K562 (cell line): ENCODE measurements around the gene ADAMTSL3. TPM values are rescaled to one million over a fixed set of nuclear protein-coding genes. Genes with fewer than 3 reads are reported as not detected.

Experiments
- ATAC-seq: fragments of 200-7000 bp; cut with Tn5 transposase; 3 replicates; pipeline ENCODE4 v1.9.1; 2020; ENCODE audit warnings: moderate library complexity
- BruUV-seq: library from RNA; stranded (reverse); fragments of 400-500 nt; replicated peaks from 2 replicates; lab custom pipeline; 2021; lab: Mats Ljungman, UMichigan
- CTCF ChIA-PET: fragments of 300-600 bp; formaldehyde crosslinking; extraction: SDS; loops from one replicate; lab custom pipeline; 2021; ENCODE audit warnings: low intra/inter-chr PET ratio; lab: Yijun Ruan, JAX
- POLR2A ChIA-PET: fragments of 300-600, 350-650 bp; sonication (Branson Sonifier 250); formaldehyde crosslinking; extraction: SDS; loops from one replicate; lab custom pipeline; 2021; ENCODE audit warnings: antibody characterized with exemption, inconsistent platforms; lab: Yijun Ruan, JAX
- DNase-seq, 4 experiments: peaks; one replicate each; pipeline versions ENCODE4 v3.0.0 to v3.0.0-alpha.2; 2011 to 2018; ENCODE audit warnings: low spot score in 3 of 4, mixed read lengths in 3 of 4; ENCODE audit errors: extremely low read depth in 1 of 4
- FAIRE-seq: peaks from 2 replicates; lab custom pipeline; 2011; peaks lifted over from hg19 to GRCh38; lab: Jason Lieb, UNC
- H2AFZ ChIP-seq: 2 replicates; pipeline ENCODE4 v1.6.0; 2011; ENCODE audit warnings: low read depth, low read length, control low read depth, inconsistent platforms
- H3K27ac ChIP-seq: fragments of 200-600 bp; 3 replicates; pipeline ENCODE4 v1.8.0; 2011; ENCODE audit warnings: low read depth, mild to moderate bottlenecking, control low read depth, inconsistent platforms, low read length, moderate library complexity, mixed read lengths; ENCODE audit errors: extremely low read depth
- H3K27me3 ChIP-seq, 2 experiments: fragments of 300-600 bp in 1 of 2; 2 replicates in 1 of 2; 3 replicates in 1 of 2; pipeline versions ENCODE4 v1.6.0 to v1.8.0; 2011; ENCODE audit warnings: inconsistent platforms in 2 of 2, low read length in 2 of 2, mild to moderate bottlenecking in 1 of 2, mixed read lengths in 1 of 2, moderate library complexity in 1 of 2; ENCODE audit not compliant: control insufficient read depth in 2 of 2, insufficient read depth in 2 of 2
- H3K36me3 ChIP-seq: fragments of 300-600 bp; 3 replicates; pipeline ENCODE4 v1.8.0; 2011; ENCODE audit warnings: mild to moderate bottlenecking, low read length, inconsistent platforms; ENCODE audit not compliant: control insufficient read depth, insufficient read depth
- H3K4me1 ChIP-seq, 2 experiments: fragments of 200-600 bp in 1 of 2; replicated peaks in 1 of 2; 2 replicates in 1 of 2; 3 replicates in 1 of 2; pipeline versions ENCODE4 v1.5.1 to v1.8.0; 2011; ENCODE audit warnings: inconsistent platforms in 2 of 2, low read length in 2 of 2, mild to moderate bottlenecking in 1 of 2, mixed read lengths in 1 of 2, moderate library complexity in 1 of 2; ENCODE audit not compliant: control insufficient read depth in 2 of 2, insufficient read depth in 2 of 2
- H3K4me2 ChIP-seq: 2 replicates; pipeline ENCODE4 v1.6.1; 2011; ENCODE audit warnings: low read length, control low read depth, inconsistent platforms, mixed read lengths; ENCODE audit not compliant: insufficient read depth
- H3K4me3 ChIP-seq: fragments of 200-600 bp; sonication (generic), shearing (Covaris generic); 2 replicates; pipeline ENCODE4 v1.5.1; 2016; ENCODE audit warnings: control low read depth, inconsistent platforms
- H3K79me2 ChIP-seq: fragments of 200-600 bp; 3 replicates; pipeline ENCODE4 v1.8.0; 2011; ENCODE audit warnings: low read length, inconsistent platforms; ENCODE audit not compliant: control insufficient read depth, insufficient read depth
- H3K9ac ChIP-seq, 2 experiments: 2 replicates each; pipeline versions ENCODE4 v1.6.0 to v1.6.1; 2011; ENCODE audit warnings: low read depth in 2 of 2, low read length in 2 of 2, control low read depth in 1 of 2, inconsistent platforms in 1 of 2, mild to moderate bottlenecking in 1 of 2, mixed read lengths in 1 of 2; ENCODE audit not compliant: insufficient read depth in 1 of 2
- H3K9me1 ChIP-seq: one replicate; pipeline ENCODE4 v1.6.0; 2011; ENCODE audit warnings: inconsistent platforms, mild to moderate bottlenecking, low read length, moderate library complexity; ENCODE audit not compliant: control insufficient read depth, insufficient read depth
- H3K9me3 ChIP-seq: replicated peaks from 2 replicates; pipeline ENCODE4 v1.5.1; 2011; ENCODE audit warnings: low read depth, low read length, inconsistent platforms; ENCODE audit not compliant: control insufficient read depth, insufficient read depth
- H4K20me1 ChIP-seq: replicated peaks from 2 replicates; pipeline ENCODE4 v1.6.1; 2011; ENCODE audit warnings: low read length, inconsistent platforms, mixed read lengths; ENCODE audit not compliant: control insufficient read depth, insufficient read depth
- CBX3 ChIP-seq, 2 experiments: IDR thresholded peaks; 1 replicate in 1 of 2; 2 replicates in 1 of 2; pipeline ENCODE4 v1.6.1; 2012; ENCODE audit warnings: inconsistent platforms in 2 of 2, low read length in 2 of 2, borderline replicate concordance in 1 of 2, control low read depth in 1 of 2
- EHMT2 ChIP-seq: fragments of 450-650 bp; IDR thresholded peaks from 2 replicates; pipeline ENCODE4 v1.6.1; 2018; ENCODE audit warnings: antibody characterized with exemption
- ETV5 ChIP-seq: sonication (generic); formaldehyde crosslinking; IDR thresholded peaks from 2 replicates; pipeline ENCODE4 v1.4.0; 2020; ENCODE audit warnings: low read depth, mild to moderate bottlenecking, missing genetic modification reagents
- FOSL1 ChIP-seq: fragments of 200-800 bp; sonication (Bioruptor generic); conservative IDR thresholded peaks from 2 replicates; pipeline ENCODE4 v1.6.1; 2016; ENCODE audit warnings: missing genetic modification characterization, missing compliant biosample characterization
- FOXJ2 ChIP-seq: fragments of 200-800 bp; sonication (Bioruptor generic); IDR thresholded peaks from 2 replicates; pipeline ENCODE4 v1.6.1; 2016; ENCODE audit warnings: missing genetic modification characterization, missing compliant biosample characterization
- PHTF2 ChIP-seq: fragments of 250-450 bp; sonication (Bioruptor Pico); IDR thresholded peaks from 2 replicates; pipeline ENCODE4 v1.5.0; 2021; ENCODE audit warnings: mild to moderate bottlenecking
- SRSF3 ChIP-seq: fragments of 200-400 bp; formaldehyde crosslinking; IDR thresholded peaks from 2 replicates; pipeline ENCODE4 v1.6.1; 2016; ENCODE audit warnings: mild to moderate bottlenecking, low read length, moderate library complexity; ENCODE audit not compliant: insufficient read depth
- XRCC5 ChIP-seq: fragments of 200-400 bp; formaldehyde crosslinking; IDR thresholded peaks from 2 replicates; pipeline ENCODE4 v1.6.1; 2017; ENCODE audit warnings: low read depth, mild to moderate bottlenecking, low read length
- ZNF717 ChIP-seq: fragments of 250-450 bp; sonication (Bioruptor Pico); IDR thresholded peaks from 2 replicates; pipeline ENCODE4 v1.5.0; 2021
- ZSCAN29 ChIP-seq: fragments of 450-650 bp; IDR thresholded peaks from 2 replicates; pipeline ENCODE4 v1.6.1; 2017
- WGBS: fragments of 100-300 bp; shearing (Covaris generic); methylation state at CpG from one replicate; pipeline ENCODE4 v1.1.6; 2016; ENCODE audit warnings: low coverage, mixed read lengths; ENCODE audit not compliant: insufficient coverage; ENCODE audit errors: missing lambda C conversion rate; 5-methylcytosine and 5-hydroxymethylcytosine counted together
- in situ Hi-C: fragments of 300-500 bp; cut with MboI; formaldehyde crosslinking; loops from 4 replicates; pipeline ENCODE4 v1.15.0; 2018; ENCODE audit warnings: inconsistent platforms, mixed read lengths
- intact Hi-C: fragments of 100-400 bp; cut with micrococcal nuclease; formaldehyde crosslinking; loops from 2 replicates; pipeline ENCODE4 v1.14.2; 2022
- polyA plus RNA-seq, 8 experiments: library from polyadenylated mRNA; depleted of rRNA in 4 of 8; stranded (reverse) in 5 of 8; unstranded in 3 of 8; fragments of >200 nt; fragmentation: Nextera tagmentation in 2 of 8; fragmentation: Illumina TruSeq in 1 of 8; extraction: Ambion mirVana in 2 of 8; extraction: Trizol in 1 of 8; gene quantifications; 2 replicates each; pipeline versions ENCODE4 v1.2.1 to v1.2.3, GENCODE V29; 2011 to 2014; ENCODE audit warnings: inconsistent platforms in 1 of 8, missing spikeins in 1 of 8
- total RNA-seq, 7 experiments: library from RNA; depleted of rRNA in 6 of 7; stranded (reverse); fragments of >200 nt in 6 of 7; fragmentation: Illumina TruSeq in 2 of 7; extraction: Trizol in 2 of 7; gene quantifications; 2 replicates each; pipeline versions ENCODE4 v1.2.1 to v1.2.3, GENCODE V29; 2011 to 2021; ENCODE audit warnings: low replicate concordance in 1 of 7
- TF ChIP-seq, protein P1 (sequence below), 3 experiments: fragments of 200-800 bp in 1 of 3; sonication (Bioruptor generic) in 1 of 3; sonication (generic) in 1 of 3; formaldehyde crosslinking in 1 of 3; IDR thresholded peaks; 2 replicates each; pipeline versions ENCODE4 v1.6.1 to v1.8.0; 2016 to 2022; ENCODE audit warnings: mild to moderate bottlenecking in 2 of 3, missing compliant biosample characterization in 2 of 3, missing genetic modification characterization in 2 of 3, missing genetic modification reagents in 1 of 3
- TF ChIP-seq, protein P2 (sequence below), 2 experiments: fragments of 450-650 bp; conservative IDR thresholded peaks; 2 replicates each; pipeline ENCODE4 v1.6.1; 2017; ENCODE audit warnings: mild to moderate bottlenecking in 2 of 2, moderate library complexity in 2 of 2
- TF ChIP-seq, protein P3 (sequence below): fragments of 250-450 bp; sonication (Bioruptor Pico); IDR thresholded peaks from 2 replicates; pipeline ENCODE4 v1.4.0; 2020

ADAMTSL3 gene
- total and polyA plus RNA-seq, 9 of the 15 experiments (the other 6 are each of a cell fraction or from before 2014, with no cell fraction given) = 0.01 to 0.18 (median 0.07) TPM; not detected in 3

DNA sequence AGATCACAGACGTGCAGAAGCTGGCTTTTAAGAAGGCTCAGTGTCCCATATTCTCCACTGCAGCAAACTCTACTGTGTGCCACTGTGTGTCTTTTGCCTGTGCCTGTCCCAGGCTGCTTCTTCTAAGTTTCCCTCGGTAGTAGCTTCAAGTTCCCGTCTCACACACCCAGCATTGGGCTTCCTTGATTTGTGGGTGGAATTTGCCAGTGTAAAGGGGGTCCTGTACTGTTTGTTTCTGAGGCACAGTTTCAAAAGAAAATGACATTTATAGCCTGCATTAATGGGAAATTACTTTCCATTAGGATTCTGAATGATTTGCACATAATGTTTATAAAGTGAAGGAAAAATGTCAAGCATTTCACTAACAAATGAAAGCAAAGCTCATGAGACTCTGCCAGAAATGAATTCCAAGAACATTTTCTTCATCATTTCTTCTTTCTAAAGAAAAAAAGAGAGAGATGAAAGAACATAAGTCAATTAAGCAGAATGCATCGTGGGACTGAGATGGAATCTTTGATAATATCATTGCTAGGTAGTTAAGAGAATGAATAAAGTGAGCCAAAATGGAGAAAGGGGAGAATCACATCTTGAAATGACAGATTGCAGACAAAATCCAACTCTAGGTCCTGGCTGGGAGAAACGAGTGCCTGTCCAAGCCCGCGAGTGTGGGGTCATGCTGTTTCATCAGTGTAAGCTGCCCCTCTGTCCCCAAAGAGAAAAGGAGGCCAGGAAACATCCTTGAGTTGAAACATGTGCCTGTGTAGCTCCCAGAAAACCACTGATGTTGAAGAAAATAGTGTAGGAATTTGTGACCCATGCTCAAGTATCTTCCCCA, 48.6 kb upstream of the ADAMTSL3 start:
- CTCF ChIA-PET = no interaction called here
- Histone ChIP-seq H3K27me3 (no peaks in the 10 kb centered on the region), H3K79me2 (no peaks in the 10 kb centered on the region), H3K36me3 (no peaks in the 10 kb centered on the region), H3K4me1 (no peaks in the 10 kb centered on the region), H3K4me3 (no peak overlapping the region), H3K4me2 (no peak overlapping the region), H3K9me3 (no peaks in the 10 kb centered on the region), H3K9ac (no peak overlapping the region), H3K9me1 (no peaks in the 10 kb centered on the region), H3K27ac (no peak overlapping the region), H2AFZ (no peak overlapping the region), H4K20me1 (no peaks in the 10 kb centered on the region)
- 22% methylated on average over 6 of the region's 7 CpGs for WGBS
- in situ Hi-C loops = no loop called here
- intact Hi-C loops = no loop called here
- ATAC-seq (no peak), FAIRE-seq (no peak), DNase-seq (no peak)
- POLR2A ChIA-PET = interaction anchor here (0.7 to 1.2 kb wide), 2 partner anchors 13 to 19 kb away, joined by 3 read pairs; no protein-coding TSS in a partner anchor
- BruUV-seq = no TSS peak
- TF ChIP-seq XRCC5 (no peak), PHTF2 (CRISPR knock-in tag) (no peak), ZNF717 (CRISPR knock-in tag) (no peak), ZSCAN29 (no peak), FOXJ2 (tag) (no peak), SRSF3 (no peak), FOSL1 (tag) (no peak), EHMT2 (no peak), CBX3 (IDR thresholded peaks at IDR 0.05; ENCODE audit: borderline replicate concordance in 1 of 2, low read length in 2 of 2) (no peak), ETV5 (CRISPR knock-in tag) (no peak)
- TF ChIP-seq, protein P1, sequence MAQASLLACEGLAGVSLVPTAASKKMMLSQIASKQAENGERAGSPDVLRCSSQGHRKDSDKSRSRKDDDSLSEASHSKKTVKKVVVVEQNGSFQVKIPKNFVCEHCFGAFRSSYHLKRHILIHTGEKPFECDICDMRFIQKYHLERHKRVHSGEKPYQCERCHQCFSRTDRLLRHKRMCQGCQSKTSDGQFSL (CRISPR knock-in tag; IDR thresholded peaks at IDR 0.05) = no peak
- TF ChIP-seq, protein P1 (tag; IDR thresholded peaks at IDR 0.05) = no peak
- TF ChIP-seq, protein P2, sequence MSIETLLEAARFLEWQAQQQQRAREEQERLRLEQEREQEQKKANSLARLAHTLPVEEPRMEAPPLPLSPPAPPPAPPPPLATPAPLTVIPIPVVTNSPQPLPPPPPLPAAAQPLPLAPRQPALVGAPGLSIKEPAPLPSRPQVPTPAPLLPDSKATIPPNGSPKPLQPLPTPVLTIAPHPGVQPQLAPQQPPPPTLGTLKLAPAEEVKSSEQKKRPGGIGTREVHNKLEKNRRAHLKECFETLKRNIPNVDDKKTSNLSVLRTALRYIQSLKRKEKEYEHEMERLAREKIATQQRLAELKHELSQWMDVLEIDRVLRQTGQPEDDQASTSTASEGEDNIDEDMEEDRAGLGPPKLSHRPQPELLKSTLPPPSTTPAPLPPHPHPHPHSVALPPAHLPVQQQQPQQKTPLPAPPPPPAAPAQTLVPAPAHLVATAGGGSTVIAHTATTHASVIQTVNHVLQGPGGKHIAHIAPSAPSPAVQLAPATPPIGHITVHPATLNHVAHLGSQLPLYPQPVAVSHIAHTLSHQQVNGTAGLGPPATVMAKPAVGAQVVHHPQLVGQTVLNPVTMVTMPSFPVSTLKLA (conservative IDR thresholded peaks at IDR 0.05) = no peak
- TF ChIP-seq, protein P3, sequence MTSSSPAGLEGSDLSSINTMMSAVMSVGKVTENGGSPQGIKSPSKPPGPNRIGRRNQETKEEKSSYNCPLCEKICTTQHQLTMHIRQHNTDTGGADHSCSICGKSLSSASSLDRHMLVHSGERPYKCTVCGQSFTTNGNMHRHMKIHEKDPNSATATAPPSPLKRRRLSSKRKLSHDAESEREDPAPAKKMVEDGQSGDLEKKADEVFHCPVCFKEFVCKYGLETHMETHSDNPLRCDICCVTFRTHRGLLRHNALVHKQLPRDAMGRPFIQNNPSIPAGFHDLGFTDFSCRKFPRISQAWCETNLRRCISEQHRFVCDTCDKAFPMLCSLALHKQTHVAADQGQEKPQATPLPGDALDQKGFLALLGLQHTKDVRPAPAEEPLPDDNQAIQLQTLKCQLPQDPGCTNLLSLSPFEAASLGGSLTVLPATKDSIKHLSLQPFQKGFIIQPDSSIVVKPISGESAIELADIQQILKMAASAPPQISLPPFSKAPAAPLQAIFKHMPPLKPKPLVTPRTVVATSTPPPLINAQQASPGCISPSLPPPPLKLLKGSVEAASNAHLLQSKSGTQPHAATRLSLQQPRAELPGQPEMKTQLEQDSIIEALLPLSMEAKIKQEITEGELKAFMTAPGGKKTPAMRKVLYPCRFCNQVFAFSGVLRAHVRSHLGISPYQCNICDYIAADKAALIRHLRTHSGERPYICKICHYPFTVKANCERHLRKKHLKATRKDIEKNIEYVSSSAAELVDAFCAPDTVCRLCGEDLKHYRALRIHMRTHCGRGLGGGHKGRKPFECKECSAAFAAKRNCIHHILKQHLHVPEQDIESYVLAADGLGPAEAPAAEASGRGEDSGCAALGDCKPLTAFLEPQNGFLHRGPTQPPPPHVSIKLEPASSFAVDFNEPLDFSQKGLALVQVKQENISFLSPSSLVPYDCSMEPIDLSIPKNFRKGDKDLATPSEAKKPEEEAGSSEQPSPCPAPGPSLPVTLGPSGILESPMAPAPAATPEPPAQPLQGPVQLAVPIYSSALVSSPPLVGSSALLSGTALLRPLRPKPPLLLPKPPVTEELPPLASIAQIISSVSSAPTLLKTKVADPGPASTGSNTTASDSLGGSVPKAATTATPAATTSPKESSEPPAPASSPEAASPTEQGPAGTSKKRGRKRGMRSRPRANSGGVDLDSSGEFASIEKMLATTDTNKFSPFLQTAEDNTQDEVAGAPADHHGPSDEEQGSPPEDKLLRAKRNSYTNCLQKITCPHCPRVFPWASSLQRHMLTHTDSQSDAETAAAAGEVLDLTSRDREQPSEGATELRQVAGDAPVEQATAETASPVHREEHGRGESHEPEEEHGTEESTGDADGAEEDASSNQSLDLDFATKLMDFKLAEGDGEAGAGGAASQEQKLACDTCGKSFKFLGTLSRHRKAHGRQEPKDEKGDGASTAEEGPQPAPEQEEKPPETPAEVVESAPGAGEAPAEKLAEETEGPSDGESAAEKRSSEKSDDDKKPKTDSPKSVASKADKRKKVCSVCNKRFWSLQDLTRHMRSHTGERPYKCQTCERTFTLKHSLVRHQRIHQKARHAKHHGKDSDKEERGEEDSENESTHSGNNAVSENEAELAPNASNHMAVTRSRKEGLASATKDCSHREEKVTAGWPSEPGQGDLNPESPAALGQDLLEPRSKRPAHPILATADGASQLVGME = no peak
